H9 (cell line): ENCODE data around the gene PSMD5. TPM values are rescaled to one million over a fixed set of nuclear protein-coding genes. Genes with fewer than 3 reads are reported as not detected.

ENCODE experiments used
- DNase-seq: peaks from one replicate; pipeline ENCODE4 v3.0.0-alpha.2; 2017
- H2AFZ ChIP-seq: one replicate; pipeline ENCODE4 v1.6.1; 2013; ENCODE audit warnings: mild to moderate bottlenecking, low read length, control low read depth, moderate library complexity
- H2AK5ac ChIP-seq: 2 replicates; pipeline ENCODE4 v1.6.1; 2013; ENCODE audit warnings: low read length, control low read depth, mixed read lengths; ENCODE audit not compliant: insufficient read length
- H2BK120ac ChIP-seq: one replicate; pipeline ENCODE4 v1.6.1; 2013; ENCODE audit warnings: low read depth, mild to moderate bottlenecking, low read length, control low read depth, inconsistent platforms; ENCODE audit not compliant: poor library complexity, severe bottlenecking
- H2BK12ac ChIP-seq: 2 replicates; pipeline ENCODE4 v1.6.1; 2013; ENCODE audit warnings: low read length, control low read depth, mixed read lengths, low read depth; ENCODE audit not compliant: insufficient read length
- H2BK15ac ChIP-seq: 2 replicates; pipeline ENCODE4 v1.6.1; 2013; ENCODE audit warnings: low read depth, low read length, control low read depth
- H2BK20ac ChIP-seq: one replicate; pipeline ENCODE4 v1.6.1; 2013; ENCODE audit warnings: low read depth, mild to moderate bottlenecking, low read length, control low read depth, inconsistent platforms; ENCODE audit not compliant: poor library complexity, severe bottlenecking
- H2BK5ac ChIP-seq: 2 replicates; pipeline ENCODE4 v1.6.1; 2013; ENCODE audit warnings: low read length, control low read depth, mixed read lengths; ENCODE audit not compliant: insufficient read length
- H3K14ac ChIP-seq: 2 replicates; pipeline ENCODE4 v1.6.1; 2013; ENCODE audit warnings: low read length, control low read depth; ENCODE audit not compliant: insufficient read depth
- H3K18ac ChIP-seq: 2 replicates; pipeline ENCODE4 v1.6.1; 2013; ENCODE audit warnings: low read depth, mild to moderate bottlenecking, mixed read lengths, low read length, control low read depth; ENCODE audit not compliant: insufficient read length
- H3K23ac ChIP-seq: 2 replicates; pipeline ENCODE4 v1.6.1; 2013; ENCODE audit warnings: low read length, control low read depth, mixed read lengths, low read depth; ENCODE audit not compliant: insufficient read length
- H3K23me2 ChIP-seq: 2 replicates; pipeline ENCODE4 v1.6.1; 2013; ENCODE audit warnings: low read depth, mild to moderate bottlenecking, mixed read lengths, low read length, control low read depth; ENCODE audit not compliant: insufficient read length, poor library complexity, severe bottlenecking
- H3K27ac ChIP-seq: 2 replicates; pipeline ENCODE4 v1.5.1; 2013; ENCODE audit warnings: low read length, control low read depth, mixed read lengths, low read depth; ENCODE audit not compliant: insufficient read length
- H3K27me3 ChIP-seq: 2 replicates; pipeline ENCODE4 v1.6.1; 2013; ENCODE audit warnings: low read length, control low read depth, inconsistent platforms; ENCODE audit not compliant: insufficient read depth
- H3K4ac ChIP-seq: 2 replicates; pipeline ENCODE4 v1.6.1; 2013; ENCODE audit warnings: low read depth, mild to moderate bottlenecking, control low read depth, inconsistent platforms, low read length, moderate library complexity
- H3K4me1 ChIP-seq: 2 replicates; pipeline ENCODE4 v1.6.1; 2013; ENCODE audit warnings: low read length, control low read depth, inconsistent platforms; ENCODE audit not compliant: insufficient read depth
- H3K4me2 ChIP-seq: 2 replicates; pipeline ENCODE4 v1.6.1; 2013; ENCODE audit warnings: low read length, control low read depth, mixed read lengths; ENCODE audit not compliant: insufficient read length, insufficient read depth
- H3K56ac ChIP-seq: 2 replicates; pipeline ENCODE4 v1.6.1; 2013; ENCODE audit warnings: low read depth, mild to moderate bottlenecking, mixed read lengths, low read length, control low read depth; ENCODE audit not compliant: insufficient read length
- H3K79me1 ChIP-seq: 2 replicates; pipeline ENCODE4 v1.6.1; 2013; ENCODE audit warnings: low read depth, mild to moderate bottlenecking, moderate library complexity, low read length, control low read depth, inconsistent platforms; ENCODE audit not compliant: insufficient read depth, poor library complexity, severe bottlenecking
- H3K79me2 ChIP-seq: 2 replicates; pipeline ENCODE4 v1.6.1; 2013; ENCODE audit warnings: low read length, control low read depth, inconsistent platforms; ENCODE audit not compliant: insufficient read depth
- H3K9ac ChIP-seq: 2 replicates; pipeline ENCODE4 v1.6.1; 2013; ENCODE audit warnings: low read length, control low read depth, mixed read lengths; ENCODE audit not compliant: insufficient read length; ENCODE audit errors: extremely low read depth
- H3K9me3 ChIP-seq: one replicate; pipeline ENCODE4 v1.6.1; 2013; ENCODE audit warnings: low read depth, low read length, inconsistent platforms; ENCODE audit not compliant: control insufficient read depth
- H3T11ph ChIP-seq: one replicate; pipeline ENCODE4 v1.6.1; 2013; ENCODE audit warnings: mild to moderate bottlenecking, low read length, control low read depth, inconsistent platforms
- H4K20me1 ChIP-seq: one replicate; pipeline ENCODE4 v1.6.1; 2013; ENCODE audit not compliant: control insufficient read depth, insufficient read length, insufficient read depth
- H4K5ac ChIP-seq: 2 replicates; pipeline ENCODE4 v1.6.1; 2013; ENCODE audit warnings: low read depth, mild to moderate bottlenecking, mixed read lengths, low read length, control low read depth; ENCODE audit not compliant: insufficient read length
- H4K8ac ChIP-seq: replicated peaks from 2 replicates; pipeline ENCODE4 v1.6.1; 2013; ENCODE audit warnings: low read length, control low read depth, mixed read lengths, low read depth; ENCODE audit not compliant: insufficient read length
- H4K91ac ChIP-seq: 2 replicates; pipeline ENCODE4 v1.6.1; 2013; ENCODE audit warnings: low read depth, mild to moderate bottlenecking, moderate library complexity, mixed read lengths, low read length, control low read depth; ENCODE audit not compliant: insufficient read length
- H3K27ac Mint-ChIP-seq, 3 experiments: 2 replicates in 2 of 3; 3 replicates in 1 of 3; pipeline ENCODE4 v1.8.0; 2020 to 2021; ENCODE audit warnings: mixed read lengths in 3 of 3, mild to moderate bottlenecking in 1 of 3, moderate library complexity in 1 of 3
- H3K27me3 Mint-ChIP-seq: 2 replicates; pipeline ENCODE4 v1.8.0; 2021; ENCODE audit warnings: low read depth, mild to moderate bottlenecking, moderate library complexity, mixed read lengths
- H3K36me3 Mint-ChIP-seq, 3 experiments: 2 replicates in 2 of 3; 3 replicates in 1 of 3; pipeline ENCODE4 v1.8.0; 2020 to 2021; ENCODE audit warnings: low read depth in 3 of 3, mixed read lengths in 3 of 3; ENCODE audit not compliant: insufficient read depth in 1 of 3
- H3K4me1 Mint-ChIP-seq, 2 experiments: 2 replicates each; pipeline ENCODE4 v1.8.0; 2020; ENCODE audit warnings: mixed read lengths in 2 of 2
- H3K4me3 Mint-ChIP-seq, 2 experiments: 2 replicates in 1 of 2; 3 replicates in 1 of 2; pipeline ENCODE4 v1.8.0; 2020 to 2021; ENCODE audit warnings: mild to moderate bottlenecking in 2 of 2, mixed read lengths in 2 of 2, moderate library complexity in 1 of 2
- H3K9me3 Mint-ChIP-seq, 2 experiments: 2 replicates in 1 of 2; 3 replicates in 1 of 2; pipeline ENCODE4 v1.8.0; 2020; ENCODE audit warnings: mild to moderate bottlenecking in 2 of 2, mixed read lengths in 2 of 2, moderate library complexity in 1 of 2
- CTCF ChIP-seq: fragments of 200-600 bp; sonication (generic); conservative IDR thresholded peaks from 3 replicates; pipeline ENCODE4 v1.8.0; 2021; ENCODE audit warnings: antibody characterized with exemption, mild to moderate bottlenecking
- WGBS: extraction: QIAGEN DNeasy Blood & Tissue Kit; methylation state at CpG from one replicate; pipeline ENCODE4 v1.1.7; 2013; ENCODE audit warnings: missing lambda C conversion rate, low lambda C conversion rate, mixed read lengths; ENCODE audit not compliant: insufficient read length; ENCODE audit errors: extremely low coverage; 5-methylcytosine and 5-hydroxymethylcytosine counted together
- total RNA-seq: library from RNA; stranded (reverse); gene quantifications from 2 replicates; pipeline ENCODE4 v1.2.1, GENCODE V29; 2021

Gene PSMD5
- total RNA-seq, 1 experiment from 2014 or later = 64.9 TPM

- no peaks in the 10 kb centered on the region for H4K20me1 ChIP-seq
- H3K4me2 ChIP-seq = no peak overlapping the region
- H3K9me3 ChIP-seq = no peaks in the 10 kb centered on the region
- H4K91ac ChIP-seq = no peak overlapping the region
- Mint-ChIP-seq H3K4me1 (no peaks in the 10 kb centered on the region), H3K27me3 (no peaks in the 10 kb centered on the region), H3K9me3 (peaks cover 0 to 2% of the 10 kb centered on the region in 2 experiments; a peak in 1 of 5 replicates), H3K27ac (no peak overlapping the region), H3K36me3 (peaks cover 17 to 51% (median 47%) of the 10 kb centered on the region in 3 experiments), H3K4me3 (no peak overlapping the region)
- H3K9ac ChIP-seq = no peak overlapping the region
- no peak overlapping the region for H3K14ac ChIP-seq
- no peak for TF ChIP-seq CTCF
- H3K56ac ChIP-seq = no peak overlapping the region
- H3K79me1 ChIP-seq = peaks cover 6% of the 10 kb centered on the region
- no peak overlapping the region for H2BK5ac ChIP-seq
- H2BK15ac ChIP-seq = no peak overlapping the region
- H3K23me2 ChIP-seq = no peaks in the 10 kb centered on the region
- no peak overlapping the region for H2AK5ac ChIP-seq
- H3K23ac ChIP-seq = no peak overlapping the region
- no CpG with 5 or more reads among the region's 2 CpGs for WGBS
- H3K4me1 ChIP-seq = no peaks in the 10 kb centered on the region
- no peak overlapping the region for H2BK20ac ChIP-seq
- H4K8ac ChIP-seq = no peak overlapping the region
- no peak overlapping the region for H4K5ac ChIP-seq
- H2BK120ac ChIP-seq = no peak overlapping the region
- DNase-seq = no peak
- no peak overlapping the region for H3K18ac ChIP-seq
- no peak overlapping the region for H3T11ph ChIP-seq
- no peaks in the 10 kb centered on the region for H3K27me3 ChIP-seq
- H2AFZ ChIP-seq = no peak overlapping the region
- no peak overlapping the region for H2BK12ac ChIP-seq
- no peak overlapping the region for H3K4ac ChIP-seq
- H3K27ac ChIP-seq = no peak overlapping the region
- peaks cover 2% of the 10 kb centered on the region; the same call in 1 of the 2 replicates for H3K79me2 ChIP-seq
These were observed 61.5 kb downstream of the PSMD5 start for GRCh38 chr9:120781236-120781635.
